ENCODE measurements around the gene TSPAN11. TPM values are rescaled to one million over a fixed set of nuclear protein-coding genes. Genes with fewer than 3 reads are reported as not detected.

Gene TSPAN11
- total and polyA plus RNA-seq, 9 donors, result 0.33 to 2.8 (median 1.5) TPM

GRCh38 chr12:30994274-30994673, 67.7 kb downstream of the TSPAN11 start:
- intact Hi-C loops (cut with DNase I), result no loop called here

DNA sequence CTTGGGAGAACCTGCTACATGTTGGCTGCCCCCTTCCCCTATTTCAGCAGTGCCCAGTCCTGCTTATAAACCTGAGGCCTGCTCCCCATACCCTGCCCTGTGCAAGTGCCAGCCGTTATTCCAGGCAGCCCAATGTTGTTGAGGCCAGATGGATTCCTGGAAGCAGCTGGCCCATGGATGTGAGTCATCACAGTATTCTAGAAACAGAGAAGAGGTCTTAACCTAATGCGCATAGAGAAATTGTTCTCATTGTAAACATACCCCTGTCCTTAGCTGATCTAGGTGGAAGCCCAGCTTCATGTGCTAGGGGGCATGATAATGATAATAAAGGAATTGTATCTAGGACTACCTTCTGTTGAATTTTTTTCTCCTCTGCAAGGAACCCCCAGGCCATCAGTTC, 69.7 kb downstream of the TSPAN11 start:
- H3K27me3 ChIP-seq, result no peaks in the 10 kb centered on the region
- TF ChIP-seq POLR2A (IDR thresholded peaks at IDR 0.05) (no peak), EP300 (IDR thresholded peaks at IDR 0.05) (no peak), CTCF (IDR thresholded peaks at IDR 0.05) (no peak)
- no peaks in the 10 kb centered on the region for H3K4me1 ChIP-seq (ENCODE audit: insufficient read depth)
- no peaks in the 10 kb centered on the region for H3K36me3 ChIP-seq
- H3K9me3 ChIP-seq, result no peaks in the 10 kb centered on the region
- H3K4me3 ChIP-seq, result no peak overlapping the region
- WGBS, 3 donors, result 8 to 48% (median 21%) methylated on average over 2 of the region's 2 CpGs
- DNase-seq, result no peak
- intact Hi-C loops (cut with DNase I), result no loop called here
- H3K27ac ChIP-seq, result no peak overlapping the region

More at GRCh38 chr12:30994274-30994673, 67.7 kb downstream of the TSPAN11 start:
- no peak for DNase-seq
- no peak overlapping the region for H3K27ac ChIP-seq
- WGBS, 3 donors, result 91 to 93% (median 92%) methylated on average over 12 to 13 of the region's 13 CpGs
- H3K36me3 ChIP-seq, result no peaks in the 10 kb centered on the region
- H3K4me3 ChIP-seq, result no peak overlapping the region
- no peaks in the 10 kb centered on the region for H3K9me3 ChIP-seq
- H3K27me3 ChIP-seq, result no peaks in the 10 kb centered on the region
- H3K4me1 ChIP-seq (ENCODE audit: insufficient read depth), result no peaks in the 10 kb centered on the region
- TF ChIP-seq CTCF (IDR thresholded peaks at IDR 0.05) (no peak), POLR2A (IDR thresholded peaks at IDR 0.05) (no peak), EP300 (IDR thresholded peaks at IDR 0.05) (no peak)

DNA sequence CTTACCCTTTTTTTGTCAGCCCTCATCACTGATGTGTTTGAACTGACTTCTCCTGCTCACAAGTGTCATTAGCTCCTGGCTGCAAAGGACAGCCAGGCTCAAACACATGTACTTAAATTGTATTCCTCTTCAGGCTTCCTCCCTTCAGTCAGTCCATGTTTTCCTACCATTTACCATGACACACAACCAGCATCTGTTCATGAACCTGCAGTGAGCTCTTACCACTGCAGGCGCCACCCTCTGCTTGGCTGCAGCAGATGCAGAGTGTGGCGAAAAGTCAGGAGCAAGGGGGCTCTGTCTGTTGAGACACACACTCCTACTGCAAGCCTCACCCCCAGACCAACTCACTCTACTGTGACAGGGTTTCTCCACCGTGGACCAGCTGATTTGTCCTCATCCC, 70.2 kb downstream of the TSPAN11 start:
- Histone ChIP-seq H3K4me1 (ENCODE audit: insufficient read depth) (no peaks in the 10 kb centered on the region), H3K4me3 (no peak overlapping the region), H3K27ac (no peak overlapping the region), H3K36me3 (no peaks in the 10 kb centered on the region), H3K9me3 (no peaks in the 10 kb centered on the region), H3K27me3 (no peaks in the 10 kb centered on the region)
- WGBS, 3 donors, result 88 to 93% (median 90%) methylated on average over 3 of the region's 3 CpGs
- DNase-seq, result no peak
- intact Hi-C loops (cut with DNase I), result no loop called here
- no peak for TF ChIP-seq EP300 (IDR thresholded peaks at IDR 0.05)
- TF ChIP-seq CTCF (IDR thresholded peaks at IDR 0.05), result no peak
- no peak for TF ChIP-seq POLR2A (IDR thresholded peaks at IDR 0.05)

DNA sequence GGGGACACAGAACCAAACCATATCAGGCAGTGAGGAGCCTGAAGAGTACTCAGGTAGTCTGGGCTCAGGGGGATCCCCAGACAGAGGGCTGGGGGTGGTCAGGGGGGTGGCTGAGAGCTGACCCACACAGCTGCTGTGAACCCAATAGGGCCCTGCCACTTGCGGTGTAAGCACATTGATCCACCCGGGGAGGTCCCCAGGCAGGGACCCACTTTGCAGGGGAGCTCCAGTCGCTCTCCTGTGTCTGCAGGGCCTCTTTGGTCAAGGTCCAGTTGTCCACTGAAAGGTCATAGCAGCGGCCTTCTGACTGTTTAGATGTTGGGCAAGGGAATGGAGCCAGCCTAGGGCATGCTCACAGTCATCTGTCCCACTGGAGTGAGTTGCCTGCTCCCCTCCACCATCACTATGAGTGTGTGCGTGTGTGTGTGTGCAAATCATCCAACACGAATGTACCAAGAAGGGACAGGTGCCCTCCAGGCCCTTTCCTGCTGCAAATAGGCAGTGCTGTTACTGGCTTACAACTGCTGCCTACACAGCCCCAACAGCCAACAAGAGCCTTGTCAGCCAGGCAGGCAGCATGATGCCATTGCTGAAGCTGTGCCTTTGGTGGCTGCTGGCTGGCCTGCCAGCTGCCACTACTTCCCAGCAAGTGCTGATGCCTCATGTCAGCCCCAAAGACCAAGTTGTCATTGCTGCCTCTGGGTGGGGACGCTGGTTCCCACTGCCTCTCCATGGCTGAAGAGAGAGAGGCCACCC, 71.3 kb downstream of the TSPAN11 start:
- Histone ChIP-seq H3K27ac (no peak overlapping the region), H3K36me3 (no peaks in the 10 kb centered on the region), H3K27me3 (no peaks in the 10 kb centered on the region), H3K9me3 (no peaks in the 10 kb centered on the region), H3K4me1 (ENCODE audit: insufficient read depth) (no peaks in the 10 kb centered on the region), H3K4me3 (no peak overlapping the region)
- intact Hi-C loops (cut with DNase I), result no loop called here
- TF ChIP-seq CTCF (IDR thresholded peaks at IDR 0.05), result no peak
- TF ChIP-seq POLR2A (IDR thresholded peaks at IDR 0.05), result no peak
- TF ChIP-seq EP300 (IDR thresholded peaks at IDR 0.05), result no peak
- DNase-seq, result no peak
- WGBS, 3 donors, result 87 to 93% (median 92%) methylated on average over 7 of the region's 7 CpGs

Data from ovary (tissue), 9 donors.